Measurements from ENCODE around the gene CDK5RAP1. TPM values are rescaled to one million over a fixed set of nuclear protein-coding genes. Genes with fewer than 3 reads are reported as not detected.

CDK5RAP1 gene
- total and polyA plus RNA-seq, 2 of the 8 experiments (the other 6 are each of a cell fraction or from before 2014, with no cell fraction given), result 37.8 to 46.6 TPM

GRCh38 chr20:33339515-33340058 lies 61.7 kb downstream of the CDK5RAP1 start:
- TF ChIP-seq ZNF274 (IDR thresholded peaks at IDR 0.05; ENCODE audit: borderline replicate concordance, extremely low read depth, low read length), result no peak
- Histone ChIP-seq H3K23ac (ENCODE audit: insufficient read length) (no peak overlapping the region), H2BK12ac (ENCODE audit: low read depth, low read length) (no peak overlapping the region), H3K4me3 (ENCODE audit: extremely low read depth in 1 of 4, insufficient read depth in 2 of 4, low read depth in 3 of 4, low read length in 4 of 4) (no peak overlapping the region), H3K27me3 (replicated peaks in 1 of 4; ENCODE audit: control insufficient read depth in 3 of 4, extremely low read depth in 1 of 4, insufficient read depth in 3 of 4, low read length in 3 of 4) (no peaks in the 10 kb centered on the region), H2BK5ac (ENCODE audit: low read depth, low read length) (no peak overlapping the region), H2AK5ac (ENCODE audit: low read depth, low read length) (no peak overlapping the region), H3K36me3 (ENCODE audit: control insufficient read depth in 2 of 4, insufficient read depth in 4 of 4, low read length in 3 of 4) (no peaks in the 10 kb centered on the region), H4K20me1 (replicated peaks in 1 of 2; ENCODE audit: control insufficient read depth in 1 of 2, insufficient read depth in 2 of 2, low read length in 2 of 2) (no peaks in the 10 kb centered on the region), H3K4me2 (ENCODE audit: insufficient read depth in 1 of 2, low read depth in 2 of 2, low read length in 2 of 2) (no peak overlapping the region), H2BK15ac (ENCODE audit: low read length) (no peak overlapping the region), H4K5ac (ENCODE audit: insufficient read length, low read depth, low read length) (no peak overlapping the region), H3K27ac (ENCODE audit: low read depth, low read length) (no peak overlapping the region), H3K56ac (replicated peaks; ENCODE audit: insufficient read length, low read depth, low read length) (no peak overlapping the region), H3K9me3 (ENCODE audit: insufficient read depth in 2 of 2, low read depth in 1 of 2, low read length in 1 of 2) (no peaks in the 10 kb centered on the region), H3K23me2 (ENCODE audit: low read depth, low read length) (no peaks in the 10 kb centered on the region), H2AFZ (ENCODE audit: low read length) (no peak overlapping the region), H3K79me2 (ENCODE audit: control insufficient read depth in 1 of 2, insufficient read depth in 2 of 2, low read length in 2 of 2) (no peaks in the 10 kb centered on the region), H3K4ac (replicated peaks; ENCODE audit: insufficient read length, low read depth, low read length) (no peak overlapping the region), H4K91ac (replicated peaks; ENCODE audit: insufficient read length, low read length) (no peak overlapping the region), H2BK20ac (ENCODE audit: low read length) (no peak overlapping the region), H4K8ac (ENCODE audit: extremely low read depth, insufficient read depth, low read length) (no peak overlapping the region), H3K79me1 (ENCODE audit: low read depth, low read length) (no peaks in the 10 kb centered on the region), H3K14ac (ENCODE audit: insufficient read length) (no peak overlapping the region), H3K9ac (replicated peaks in 1 of 4; ENCODE audit: extremely low read depth in 1 of 4, low read depth in 3 of 4, low read length in 3 of 4) (no peak overlapping the region), H2BK120ac (replicated peaks; ENCODE audit: low read depth, low read length) (no peak overlapping the region), H3K4me1 (replicated peaks in 1 of 4; ENCODE audit: control insufficient read depth in 3 of 4, insufficient read depth in 4 of 4, low read length in 3 of 4) (no peaks in the 10 kb centered on the region; a peak in 1 of 7 replicates), H3K18ac (ENCODE audit: extremely low read depth, low read length) (no peak overlapping the region)
- ChIA-PET CTCF (ENCODE audit: partially characterized antibody) (interaction anchor here (0.6 kb wide), 1 partner anchor 243 kb away, joined by 3 read pairs; no protein-coding TSS in a partner anchor), POLR2A (ENCODE audit: partially characterized antibody) (no interaction called here)
- DNase-seq (ENCODE audit: low read depth in 1 of 2, low spot score in 2 of 2) (no peak), FAIRE-seq (no peak)
- WGBS, 2 experiments (ENCODE audit: extremely low coverage in 1 of 2, insufficient coverage in 1 of 2, insufficient read length in 1 of 2, insufficient replicate concordance in 2 of 2, low coverage in 1 of 2, low lambda C conversion rate in 2 of 2, missing lambda C conversion rate in 1 of 2), result 80% methylated on average over 8 of the region's 8 CpGs; no CpG with 5 or more reads in 1 of the 2 experiments

Measured in H1 (cell line).